SK-N-SH (cell line): ENCODE results near the gene PDILT. TPM values are rescaled to one million over a fixed set of nuclear protein-coding genes. Genes with fewer than 3 reads are reported as not detected.

Experiments used
- CTCF ChIA-PET: fragments of 300-600, 350-600 bp; formaldehyde crosslinking; extraction: SDS; loops from one replicate; lab custom pipeline; 2021; lab: Yijun Ruan, JAX
- POLR2A ChIA-PET: fragments of 350-600 bp; sonication (Branson Sonifier 250); formaldehyde crosslinking; extraction: SDS; loops from one replicate; lab custom pipeline; 2020; ENCODE audit warnings: antibody characterized with exemption, inconsistent platforms; lab: Yijun Ruan, JAX
- DNase-seq: peaks from one replicate; pipeline ENCODE4 v3.0.0; 2012
- H2AFZ ChIP-seq: fragments of 200-600 bp; sonication (generic); 2 replicates; pipeline ENCODE4 v1.8.1; 2016; ENCODE audit warnings: antibody characterized with exemption, mild to moderate bottlenecking, low read depth
- H3F3A ChIP-seq: fragments of 200-600 bp; sonication (generic); replicated peaks from 2 replicates; pipeline ENCODE3; 2016; ENCODE audit warnings: antibody characterized with exemption, mild to moderate bottlenecking; ENCODE audit not compliant: insufficient read depth
- H3K27ac ChIP-seq, 2 experiments: fragments of 200-500 bp in 1 of 2; fragments of 200-600 bp in 1 of 2; sonication (Bioruptor generic) in 1 of 2; sonication (generic), shearing (Covaris generic) in 1 of 2; 2 replicates each; pipeline versions ENCODE4 v1.5.1 to v1.6.1; 2014 to 2016; ENCODE audit warnings: low read depth in 2 of 2, inconsistent platforms in 1 of 2, low read length in 1 of 2, mild to moderate bottlenecking in 1 of 2, mixed read lengths in 1 of 2
- H3K27me3 ChIP-seq: fragments of 200-600 bp; sonication (generic), shearing (Covaris generic); 2 replicates; pipeline ENCODE4 v1.6.1; 2016; ENCODE audit warnings: mixed run types; ENCODE audit not compliant: insufficient read depth
- H3K36me3 ChIP-seq, 2 experiments: fragments of 200-500 bp in 1 of 2; fragments of 200-600 bp in 1 of 2; sonication (Bioruptor generic) in 1 of 2; sonication (generic) in 1 of 2; replicated peaks in 1 of 2; 2 replicates each; pipeline versions ENCODE3 to v1.5.1; 2014 to 2016; ENCODE audit warnings: low read length in 1 of 2, mild to moderate bottlenecking in 1 of 2; ENCODE audit not compliant: insufficient read depth in 2 of 2, control insufficient read depth in 1 of 2
- H3K4me1 ChIP-seq, 2 experiments: fragments of 200-500 bp in 1 of 2; fragments of 200-600 bp in 1 of 2; sonication (Bioruptor generic) in 1 of 2; sonication (generic), shearing (Covaris generic) in 1 of 2; 2 replicates each; pipeline versions ENCODE4 v1.5.1 to v1.6.1; 2014 to 2016; ENCODE audit warnings: low read depth in 1 of 2, low read length in 1 of 2, mixed run types in 1 of 2; ENCODE audit not compliant: insufficient read depth in 2 of 2, control insufficient read depth in 1 of 2
- H3K4me2 ChIP-seq: fragments of 200-600 bp; sonication (generic), shearing (Covaris generic); 2 replicates; pipeline ENCODE4 v1.6.1; 2017; ENCODE audit warnings: mixed run types
- H3K4me3 ChIP-seq, 2 experiments: fragments of 200-500 bp in 1 of 2; fragments of 200-600 bp in 1 of 2; sonication (Bioruptor generic) in 1 of 2; sonication (generic), shearing (Covaris generic) in 1 of 2; 2 replicates each; pipeline versions ENCODE4 v1.5.1 to v1.8.1; 2014 to 2016; ENCODE audit warnings: low read depth in 2 of 2, inconsistent platforms in 1 of 2, low read length in 1 of 2, mild to moderate bottlenecking in 1 of 2, mixed read lengths in 1 of 2, moderate library complexity in 1 of 2
- H3K79me2 ChIP-seq: fragments of 200-600 bp; sonication (generic); 2 replicates; pipeline ENCODE4 v1.8.1; 2017; ENCODE audit warnings: mild to moderate bottlenecking; ENCODE audit not compliant: insufficient read depth
- H3K9ac ChIP-seq: fragments of 200-600 bp; sonication (generic); 2 replicates; pipeline ENCODE4 v1.6.1; 2017; ENCODE audit warnings: mixed run types
- H3K9me2 ChIP-seq: fragments of 200-600 bp; sonication (generic); 2 replicates; pipeline ENCODE4 v1.6.1; 2017; ENCODE audit warnings: mixed run types
- H3K9me3 ChIP-seq: fragments of 200-600 bp; sonication (generic); 2 replicates; pipeline ENCODE4 v1.6.1; 2017; ENCODE audit warnings: mixed run types, mild to moderate bottlenecking, moderate library complexity
- H4K20me1 ChIP-seq: fragments of 200-600 bp; sonication (generic); 2 replicates; pipeline ENCODE4 v1.6.1; 2017; ENCODE audit warnings: mild to moderate bottlenecking, mixed run types; ENCODE audit not compliant: insufficient read depth
- ELF1 ChIP-seq: IDR thresholded peaks from 2 replicates; pipeline ENCODE4 v1.4.0; 2012
- EP300 ChIP-seq, 2 experiments: IDR thresholded peaks; 2 replicates each; pipeline versions ENCODE4 v1.4.0 to v1.6.1; 2012; ENCODE audit warnings: borderline replicate concordance in 1 of 2, low read depth in 1 of 2, low read length in 1 of 2
- EZH2phosphoT487 ChIP-seq: fragments of 200-600 bp; sonication (generic); IDR thresholded peaks from 2 replicates; pipeline ENCODE4 v1.6.1; 2017; ENCODE audit warnings: low read depth, mixed run types, mild to moderate bottlenecking, antibody characterized with exemption, moderate library complexity, borderline replicate concordance
- FOSL2 ChIP-seq: IDR thresholded peaks from 2 replicates; pipeline ENCODE4 v1.4.0; 2012; ENCODE audit warnings: low read depth, mild to moderate bottlenecking, moderate library complexity, borderline replicate concordance
- FOXJ3 ChIP-seq: sonication (generic); formaldehyde crosslinking; IDR thresholded peaks from 2 replicates; pipeline ENCODE4 v1.5.1; 2020; ENCODE audit warnings: mild to moderate bottlenecking, missing genetic modification reagents
- FOXM1 ChIP-seq: IDR thresholded peaks from 2 replicates; pipeline ENCODE4 v1.4.0; 2012; ENCODE audit warnings: low read depth, mild to moderate bottlenecking
- GABPA ChIP-seq: IDR thresholded peaks from 2 replicates; pipeline ENCODE4 v1.4.0; 2012; ENCODE audit warnings: low read depth, mild to moderate bottlenecking
- IRF3 ChIP-seq: fragments of 150-350 bp; IDR thresholded peaks from 2 replicates; pipeline ENCODE4 v1.6.1; 2016; ENCODE audit warnings: mild to moderate bottlenecking, low read depth, low read length
- JUND ChIP-seq: IDR thresholded peaks from 2 replicates; pipeline ENCODE4 v1.4.0; 2012
- MXI1 ChIP-seq: IDR thresholded peaks from 2 replicates; pipeline ENCODE4 v1.6.1; 2012; ENCODE audit warnings: mild to moderate bottlenecking, low read depth, low read length, improper control_type of control experiment
- NFIC ChIP-seq: IDR thresholded peaks from 2 replicates; pipeline ENCODE4 v1.4.0; 2012; ENCODE audit warnings: borderline replicate concordance
- NRF1 ChIP-seq: IDR thresholded peaks from 2 replicates; pipeline ENCODE4 v1.6.1; 2012; ENCODE audit warnings: low read depth, mild to moderate bottlenecking, low read length
- PBX3 ChIP-seq: IDR thresholded peaks from 2 replicates; pipeline ENCODE4; 2012
- POLR2AphosphoS5 ChIP-seq: IDR thresholded peaks from 2 replicates; pipeline ENCODE4 v1.6.1; 2012; ENCODE audit warnings: low read depth, low read length
- RCOR1 ChIP-seq: fragments of 150-350 bp; IDR thresholded peaks from 2 replicates; pipeline ENCODE4 v1.6.1; 2017; ENCODE audit warnings: antibody characterized with exemption, low read length
- REST ChIP-seq: IDR thresholded peaks from 2 replicates; pipeline ENCODE4 v1.6.1; 2012; ENCODE audit warnings: mild to moderate bottlenecking, low read depth, low read length, moderate library complexity
- RFX5 ChIP-seq: IDR thresholded peaks from 2 replicates; pipeline ENCODE4 v1.6.1; 2012; ENCODE audit warnings: mild to moderate bottlenecking, improper control_type of control experiment, low read length
- RXRA ChIP-seq: IDR thresholded peaks from 2 replicates; pipeline ENCODE4 v1.4.0; 2012; ENCODE audit warnings: low read depth, mild to moderate bottlenecking, borderline replicate concordance
- SIN3A ChIP-seq: IDR thresholded peaks from 2 replicates; pipeline ENCODE4 v1.6.1; 2012; ENCODE audit warnings: low read depth, mild to moderate bottlenecking, low read length, moderate library complexity, borderline replicate concordance
- SMC3 ChIP-seq: IDR thresholded peaks from 2 replicates; pipeline ENCODE4 v1.6.1; 2012; ENCODE audit warnings: low read depth, low read length, improper control_type of control experiment
- USF1 ChIP-seq: IDR thresholded peaks from 2 replicates; pipeline ENCODE4 v1.4.0; 2012; ENCODE audit warnings: low read depth, borderline replicate concordance
- USF2 ChIP-seq: fragments of 150-350 bp; IDR thresholded peaks from 2 replicates; pipeline ENCODE4 v1.6.1; 2017; ENCODE audit warnings: antibody characterized with exemption, low read length, low read depth, borderline replicate concordance
- YY1 ChIP-seq: IDR thresholded peaks from 2 replicates; pipeline ENCODE4 v1.4.0; 2012; ENCODE audit warnings: low read depth, mild to moderate bottlenecking
- ZBTB33 ChIP-seq: IDR thresholded peaks from 2 replicates; pipeline ENCODE4 v1.4.0; 2012; ENCODE audit warnings: low read depth, borderline replicate concordance
- WGBS: methylation state at CpG from one replicate; pipeline ENCODE4 v1.1.6; 2017; ENCODE audit warnings: low lambda C conversion rate; 5-methylcytosine and 5-hydroxymethylcytosine counted together
- polyA plus RNA-seq, 3 experiments: library from polyadenylated mRNA; depleted of rRNA; stranded (reverse); fragments of >200 nt; gene quantifications; 2 replicates each; pipeline ENCODE4 v1.2.3, GENCODE V29; 2012

The PDILT gene
- polyA plus RNA-seq, 1 of the 3 experiments (the other 2 are of a cell fraction), result not detected

- TF ChIP-seq REST, result no peak
- TF ChIP-seq FOXJ3 (CRISPR knock-in tag), result no peak
- TF ChIP-seq GABPA, result no peak
- no peak for TF ChIP-seq JUND
- no peak for TF ChIP-seq SIN3A
Observed at GRCh38 chr16:20401066-20401465, 3.5 kb downstream of the PDILT start (continued).

- Histone ChIP-seq H3K4me1 (no peaks in the 10 kb centered on the region), H3K27me3 (no peaks in the 10 kb centered on the region), H3K9me3 (no peaks in the 10 kb centered on the region), H2AFZ (no peak overlapping the region), H4K20me1 (no peaks in the 10 kb centered on the region), H3K79me2 (no peaks in the 10 kb centered on the region), H3K36me3 (no peaks in the 10 kb centered on the region), H3K9ac (no peak overlapping the region), H3K4me3 (no peak overlapping the region), H3F3A (no peaks in the 10 kb centered on the region), H3K4me2 (no peak overlapping the region), H3K27ac (no peak overlapping the region), H3K9me2 (no peaks in the 10 kb centered on the region)
- DNase-seq, result no peak
- ChIA-PET POLR2A (no interaction called here), CTCF (interaction anchor here (8.0 kb wide), 1 partner anchor 14 kb away, joined by 61 read pairs; no protein-coding TSS in a partner anchor)
- 32% methylated on average over 4 of the region's 7 CpGs for WGBS
- TF ChIP-seq FOSL2 (no peak), YY1 (no peak), IRF3 (no peak), RFX5 (no peak), FOXM1 (no peak), PBX3 (no peak), EP300 (IDR thresholded peaks at IDR 0.05; ENCODE audit: borderline replicate concordance in 1 of 2, low read depth in 1 of 2, low read length in 1 of 2) (no peak), ZBTB33 (no peak), SMC3 (no peak), ELF1 (no peak), USF1 (no peak), RCOR1 (no peak), POLR2AphosphoS5 (no peak), RXRA (no peak), FOXJ3 (CRISPR knock-in tag) (no peak), NRF1 (no peak), USF2 (no peak), EZH2phosphoT487 (no peak), MXI1 (no peak), NFIC (no peak)
- TF ChIP-seq, all 33 proteins: peak for 0
Observed at GRCh38 chr16:20399185-20399584, 5.4 kb downstream of the PDILT start.
